ENCODE measurements around the gene CEP57. TPM values are rescaled to one million over a fixed set of nuclear protein-coding genes. Genes with fewer than 3 reads are reported as not detected.
"Not testable (repeated sequence)": the region's sequence is repeated elsewhere in the genome, so short reads cannot be mapped to it uniquely, and the experiment has no call there.

The CEP57 gene
- total RNA-seq, 1 donor from 2014 or later: 43.2 TPM

- intact Hi-C loops (cut with DNase I): no loop called here
- no peak overlapping the region for H3K27ac ChIP-seq
- no peak for DNase-seq (ENCODE audit: extremely low spot score in 2 of 2)
Observed at GRCh38 chr11:95863486-95864140, 73.3 kb downstream of the CEP57 start.

GRCh38 chr11:95867105-95867504 is 76.8 kb downstream of the CEP57 start:
- intact Hi-C loops (cut with DNase I): no loop called here
- H3K27me3 ChIP-seq: no peaks in the 10 kb centered on the region
- TF ChIP-seq POLR2A (IDR thresholded peaks at IDR 0.05): no peak
- no peak for TF ChIP-seq POLR2AphosphoS5 (IDR thresholded peaks at IDR 0.05; ENCODE audit: insufficient read depth in 1 of 2, low read depth in 1 of 2)
- no peak for TF ChIP-seq CTCF (IDR thresholded peaks at IDR 0.05)
- no peaks in the 10 kb centered on the region for H3K9me3 ChIP-seq
- H3K36me3 ChIP-seq: peaks cover 0 to 13% of the 10 kb centered on the region in 2 donors
- H3K4me3 ChIP-seq: no peak overlapping the region
- DNase-seq (ENCODE audit: extremely low spot score in 2 of 2): no peak
- no peak overlapping the region for H3K27ac ChIP-seq
- no peaks in the 10 kb centered on the region for H3K4me1 ChIP-seq

More at GRCh38 chr11:95863486-95864140, 73.3 kb downstream of the CEP57 start:
- Histone ChIP-seq H3K4me1 (no peaks in the 10 kb centered on the region), H3K36me3 (peaks cover 0 to 18% of the 10 kb centered on the region in 2 donors), H3K27me3 (no peaks in the 10 kb centered on the region), H3K9me3 (no peaks in the 10 kb centered on the region), H3K4me3 (no peak overlapping the region)
- TF ChIP-seq POLR2AphosphoS5 (IDR thresholded peaks at IDR 0.05; ENCODE audit: insufficient read depth in 1 of 2, low read depth in 1 of 2) (no peak), CTCF (IDR thresholded peaks at IDR 0.05) (no peak), POLR2A (IDR thresholded peaks at IDR 0.05) (no peak)

DNA sequence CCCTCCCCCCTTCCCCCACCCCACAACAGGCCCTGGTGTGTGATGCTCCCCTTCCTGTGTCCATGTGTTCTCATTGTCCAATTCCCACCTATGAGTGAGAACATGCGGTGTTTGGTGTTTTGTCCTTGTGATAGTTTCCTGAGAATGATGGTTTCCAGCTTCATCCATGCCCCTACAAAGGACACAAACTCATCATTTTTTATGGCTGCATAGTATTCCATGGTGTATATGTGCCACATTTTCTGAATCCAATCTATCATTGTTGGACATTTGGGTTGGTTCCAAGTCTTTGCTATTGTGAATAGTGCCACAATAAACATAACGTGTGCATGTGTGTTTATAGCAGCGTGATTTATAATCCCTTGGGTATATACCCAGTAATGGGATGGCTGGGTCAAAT is 80.6 kb downstream of the CEP57 start:
- DNase-seq (ENCODE audit: extremely low spot score in 2 of 2); H3K4me1 ChIP-seq; H3K9me3 ChIP-seq; H3K36me3 ChIP-seq; H3K27ac ChIP-seq; H3K4me3 ChIP-seq; H3K27me3 ChIP-seq; intact Hi-C loops (cut with DNase I): not testable (repeated sequence)

DNA sequence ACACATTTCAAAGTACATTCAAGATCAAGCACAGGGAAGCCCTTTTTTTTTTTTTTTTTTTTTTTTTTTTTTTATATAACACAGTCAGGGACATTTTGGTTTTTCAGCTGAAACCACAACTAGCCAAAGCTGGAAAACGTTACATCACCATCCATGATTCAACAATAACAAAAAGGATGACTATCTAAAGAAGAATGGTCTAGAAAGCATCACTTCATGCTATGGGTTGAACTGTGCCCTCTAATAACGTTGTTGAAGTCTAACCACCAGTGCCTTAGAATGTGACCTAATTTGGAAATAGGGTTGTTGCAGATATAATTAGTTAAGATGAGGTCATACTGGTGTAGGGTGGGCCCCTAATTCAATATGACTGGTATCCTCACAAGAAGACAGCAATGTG is 87.0 kb downstream of the CEP57 start:
- no peaks in the 10 kb centered on the region for H3K27me3 ChIP-seq
- H3K4me3 ChIP-seq: no peak overlapping the region
- no peaks in the 10 kb centered on the region for H3K9me3 ChIP-seq
- DNase-seq (ENCODE audit: extremely low spot score in 2 of 2): no peak
- no peaks in the 10 kb centered on the region for H3K4me1 ChIP-seq
- TF ChIP-seq POLR2AphosphoS5 (IDR thresholded peaks at IDR 0.05; ENCODE audit: insufficient read depth in 1 of 2, low read depth in 1 of 2) (no peak), POLR2A (IDR thresholded peaks at IDR 0.05) (no peak), CTCF (IDR thresholded peaks at IDR 0.05) (no peak)
- intact Hi-C loops (cut with DNase I): no loop called here
- H3K27ac ChIP-seq: no peak overlapping the region
- H3K36me3 ChIP-seq: no peaks in the 10 kb centered on the region

Small RNAs within 50 kb of the gene (small RNA-seq; reads per million reads assigned to genes)
- gene RNA5SP345: not detected

Other genes starting within 250 kb of the CEP57 start
- 28.2 TPM for gene FAM76B, start 716 bp upstream of the CEP57 start, total RNA-seq
- gene MTMR2, start 133.6 kb downstream of the CEP57 start, total RNA-seq: 18.2 TPM

Data from vagina (tissue), 2 donors.